Tibial artery (tissue), 4 donors: ENCODE measurements around the gene GOLGA8B.

Source experiments
- DNase-seq, 2 donors: peaks; one replicate each; pipeline ENCODE4 v3.0.0-alpha.2; 2019
- H3K27ac ChIP-seq, 2 donors: fragments of 200-600 bp; sonication (generic) in 1 of 2; 1 replicate in 1 of 2; 2 replicates in 1 of 2; pipeline ENCODE4 v1.5.1; 2018 to 2019; ENCODE audit warnings: mild to moderate bottlenecking in 1 of 2
- H3K27me3 ChIP-seq, 2 donors: fragments of 200-600 bp; sonication (generic) in 1 of 2; one replicate each; pipeline versions ENCODE4 v1.5.1 to v1.6.0; 2016 to 2019
- H3K36me3 ChIP-seq, 3 donors: fragments of 200-600 bp; sonication (generic) in 2 of 3; one replicate each; pipeline ENCODE4 v1.5.1; 2016 to 2019; ENCODE audit warnings: mild to moderate bottlenecking in 2 of 3
- H3K4me1 ChIP-seq, 4 donors: fragments of 200-600 bp; sonication (generic) in 2 of 4; 1 replicate in 3 of 4; 2 replicates in 1 of 4; pipeline ENCODE4 v1.5.1; 2016 to 2019
- H3K4me3 ChIP-seq, 2 donors: fragments of 200-600 bp; sonication (generic) in 1 of 2; 1 replicate in 1 of 2; 2 replicates in 1 of 2; pipeline ENCODE4 v1.5.1; 2018 to 2019; ENCODE audit warnings: mild to moderate bottlenecking in 2 of 2
- H3K9me3 ChIP-seq, 3 donors: fragments of 200-600 bp; sonication (generic) in 1 of 3; one replicate each; pipeline ENCODE4 v1.5.1; 2016 to 2019
- intact Hi-C: fragments of 100-400 bp; cut with DNase I; formaldehyde crosslinking; loops from one replicate; pipeline ENCODE4 v1.15.0; 2023; ENCODE audit warnings: low total_unique reads
- TF ChIP-seq, protein P1 (sequence below), 2 experiments: fragments of 200-600 bp in 1 of 2; fragments of 450-650 bp in 1 of 2; IDR thresholded peaks; one replicate each; pipeline ENCODE4 v1.5.1; 2017 to 2019; ENCODE audit warnings: antibody characterized with exemption in 2 of 2, mild to moderate bottlenecking in 1 of 2, moderate library complexity in 1 of 2

Gene GOLGA8B

GRCh38 chr15:34620142-34620541, 36.7 kb upstream of the GOLGA8B start:
- intact Hi-C loops: loop anchor here (5.0 kb wide), 1 partner anchor 302 kb away; no protein-coding TSS in a partner anchor
- no peaks in the 10 kb centered on the region for H3K27me3 ChIP-seq
- no peaks in the 10 kb centered on the region for H3K36me3 ChIP-seq
- DNase-seq: no peak
- no peak overlapping the region for H3K27ac ChIP-seq
- H3K4me1 ChIP-seq: no peaks in the 10 kb centered on the region
- no peaks in the 10 kb centered on the region for H3K9me3 ChIP-seq
- no peak overlapping the region for H3K4me3 ChIP-seq
- TF ChIP-seq, protein P1, sequence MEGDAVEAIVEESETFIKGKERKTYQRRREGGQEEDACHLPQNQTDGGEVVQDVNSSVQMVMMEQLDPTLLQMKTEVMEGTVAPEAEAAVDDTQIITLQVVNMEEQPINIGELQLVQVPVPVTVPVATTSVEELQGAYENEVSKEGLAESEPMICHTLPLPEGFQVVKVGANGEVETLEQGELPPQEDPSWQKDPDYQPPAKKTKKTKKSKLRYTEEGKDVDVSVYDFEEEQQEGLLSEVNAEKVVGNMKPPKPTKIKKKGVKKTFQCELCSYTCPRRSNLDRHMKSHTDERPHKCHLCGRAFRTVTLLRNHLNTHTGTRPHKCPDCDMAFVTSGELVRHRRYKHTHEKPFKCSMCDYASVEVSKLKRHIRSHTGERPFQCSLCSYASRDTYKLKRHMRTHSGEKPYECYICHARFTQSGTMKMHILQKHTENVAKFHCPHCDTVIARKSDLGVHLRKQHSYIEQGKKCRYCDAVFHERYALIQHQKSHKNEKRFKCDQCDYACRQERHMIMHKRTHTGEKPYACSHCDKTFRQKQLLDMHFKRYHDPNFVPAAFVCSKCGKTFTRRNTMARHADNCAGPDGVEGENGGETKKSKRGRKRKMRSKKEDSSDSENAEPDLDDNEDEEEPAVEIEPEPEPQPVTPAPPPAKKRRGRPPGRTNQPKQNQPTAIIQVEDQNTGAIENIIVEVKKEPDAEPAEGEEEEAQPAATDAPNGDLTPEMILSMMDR (IDR thresholded peaks at IDR 0.05): no peak

DNA sequence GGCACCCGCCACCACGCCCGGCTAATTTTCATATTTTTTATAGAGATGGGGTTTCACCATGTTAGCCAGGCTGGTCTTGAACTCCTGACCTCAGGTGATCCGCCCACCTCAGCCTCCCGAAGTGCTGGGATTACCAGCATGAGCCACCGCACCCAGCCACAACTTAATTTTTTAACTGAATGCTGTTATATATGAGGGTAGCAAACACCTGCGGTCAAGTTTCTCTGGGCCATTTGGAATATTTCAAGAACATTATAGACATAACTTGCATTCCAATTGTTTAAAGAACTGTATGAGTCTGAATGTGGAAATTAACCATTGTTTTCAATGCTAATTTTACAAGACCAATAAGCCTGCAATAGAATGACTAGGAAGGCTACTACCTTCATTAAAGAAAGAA, 35.7 kb upstream of the GOLGA8B start:
- intact Hi-C loops: no loop called here
- Histone ChIP-seq H3K27me3 (no peaks in the 10 kb centered on the region), H3K4me3 (no peak overlapping the region), H3K27ac (no peak overlapping the region), H3K4me1 (no peaks in the 10 kb centered on the region), H3K9me3 (no peaks in the 10 kb centered on the region), H3K36me3 (no peaks in the 10 kb centered on the region)
- TF ChIP-seq, protein P1 (IDR thresholded peaks at IDR 0.05): no peak
- DNase-seq: no peak

DNA sequence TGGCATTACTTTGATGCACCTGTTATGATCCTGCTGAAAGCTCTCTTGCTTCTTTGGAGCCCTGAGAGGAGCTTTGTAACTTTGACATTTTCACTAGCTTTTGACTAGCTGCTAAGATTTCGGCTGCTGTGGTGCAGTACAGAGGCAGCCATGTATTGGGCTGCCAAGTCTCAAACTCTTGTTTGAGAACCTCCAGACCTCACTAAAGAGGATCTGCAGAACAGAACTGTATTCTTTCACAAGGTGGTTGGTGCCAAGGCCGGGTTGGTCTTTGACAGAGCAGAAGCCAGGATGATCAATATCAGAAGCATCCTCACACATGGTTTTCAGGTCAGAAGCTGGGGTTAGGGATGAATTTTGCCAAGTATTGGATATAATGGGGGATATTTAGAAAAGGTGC, 34.6 kb upstream of the GOLGA8B start:
- Histone ChIP-seq H3K9me3 (no peaks in the 10 kb centered on the region), H3K27ac (no peak overlapping the region), H3K4me3 (no peak overlapping the region), H3K27me3 (no peaks in the 10 kb centered on the region), H3K36me3 (no peaks in the 10 kb centered on the region), H3K4me1 (no peaks in the 10 kb centered on the region)
- intact Hi-C loops: no loop called here
- DNase-seq: no peak
- TF ChIP-seq, protein P1 (IDR thresholded peaks at IDR 0.05): no peak

DNA sequence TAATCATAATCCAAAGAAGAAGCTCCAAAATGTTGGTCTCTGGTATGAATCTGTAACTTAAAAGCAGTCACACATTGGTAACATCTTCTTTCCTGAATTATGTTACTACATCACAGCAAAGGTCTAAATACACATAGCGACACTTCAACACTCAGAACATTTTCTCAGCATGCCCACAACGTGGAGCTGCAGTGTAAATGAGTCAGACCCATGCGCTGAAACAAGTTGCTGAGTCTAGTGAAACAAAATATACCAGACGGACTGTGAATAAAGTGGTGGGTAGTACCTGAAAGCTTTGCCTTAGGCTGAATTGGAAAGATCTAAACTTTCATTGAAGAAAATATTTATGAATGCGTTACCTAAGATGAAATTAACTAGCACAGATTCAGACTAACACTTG, 33.2 kb upstream of the GOLGA8B start:
- DNase-seq: no peak
- no peak overlapping the region for H3K27ac ChIP-seq
- no peaks in the 10 kb centered on the region for H3K27me3 ChIP-seq
- no peak overlapping the region for H3K4me3 ChIP-seq
- no peaks in the 10 kb centered on the region for H3K36me3 ChIP-seq
- H3K4me1 ChIP-seq: no peaks in the 10 kb centered on the region
- intact Hi-C loops: no loop called here
- TF ChIP-seq, protein P1 (IDR thresholded peaks at IDR 0.05): no peak
- no peaks in the 10 kb centered on the region for H3K9me3 ChIP-seq

- TF ChIP-seq, protein P1 (IDR thresholded peaks at IDR 0.05): no peak
- intact Hi-C loops: no loop called here
- Histone ChIP-seq H3K4me1 (no peaks in the 10 kb centered on the region), H3K4me3 (no peak overlapping the region), H3K36me3 (no peaks in the 10 kb centered on the region), H3K27ac (no peak overlapping the region), H3K27me3 (no peaks in the 10 kb centered on the region), H3K9me3 (no peaks in the 10 kb centered on the region)
- no peak for DNase-seq
Measured at GRCh38 chr15:34613997-34614396, 30.5 kb upstream of the GOLGA8B start.

DNA sequence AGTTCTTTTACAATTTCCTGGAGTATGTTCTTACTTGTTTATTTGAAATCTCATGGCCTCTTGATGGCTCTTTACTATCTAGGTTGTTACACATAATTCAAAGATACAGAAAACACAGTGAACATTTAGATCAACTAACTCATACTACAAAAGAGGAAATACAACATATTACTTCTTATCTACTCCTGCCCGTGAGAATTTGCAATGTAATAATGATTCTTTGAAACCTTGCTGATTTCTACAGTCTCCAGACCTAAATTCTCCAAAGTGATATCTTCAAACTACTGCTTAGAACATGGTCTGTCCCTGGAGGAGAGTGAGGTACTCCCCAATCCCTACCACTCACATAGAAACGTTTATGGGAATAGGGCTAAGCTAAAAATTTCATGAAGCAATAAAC, 29.9 kb upstream of the GOLGA8B start:
- TF ChIP-seq, protein P1 (IDR thresholded peaks at IDR 0.05): no peak
- DNase-seq: no peak
- intact Hi-C loops: no loop called here

More for the DNA sequence above, 29.9 kb upstream of the GOLGA8B start:
- Histone ChIP-seq H3K9me3 (no peaks in the 10 kb centered on the region), H3K27ac (no peak overlapping the region), H3K27me3 (no peaks in the 10 kb centered on the region), H3K4me3 (no peak overlapping the region), H3K36me3 (no peaks in the 10 kb centered on the region), H3K4me1 (no peaks in the 10 kb centered on the region)
